Bronchial epithelial cell (primary cell): ENCODE results near the gene TPGS1. TPM values are rescaled to one million over a fixed set of nuclear protein-coding genes. Genes with fewer than 3 reads are reported as not detected.
A peak's percentile ranks its signal among the peaks of the same experiment; 100 is the strongest.

Source experiments
- DNase-seq: peaks from one replicate; pipeline ENCODE4 v3.0.0-alpha.2; 2010; ENCODE audit warnings: low read depth
- FAIRE-seq: peaks from 2 replicates; lab custom pipeline; 2011; peaks lifted over from hg19 to GRCh38; lab: Jason Lieb, UNC
- H3K27me3 ChIP-seq: 2 replicates; pipeline ENCODE4 v1.5.1; 2011; ENCODE audit warnings: low read length; ENCODE audit not compliant: control insufficient read depth, insufficient read depth
- H3K36me3 ChIP-seq: 2 replicates; pipeline ENCODE4 v1.5.1; 2011; ENCODE audit warnings: low read length; ENCODE audit not compliant: control insufficient read depth, insufficient read depth
- H3K4me3 ChIP-seq: 2 replicates; pipeline ENCODE4 v1.5.1; 2011; ENCODE audit warnings: mild to moderate bottlenecking, low read depth, low read length, control low read depth
- total RNA-seq: library from RNA; depleted of rRNA; stranded (reverse); fragments of >200 nt; gene quantifications from 2 replicates; pipeline ENCODE4 v1.2.1, GENCODE V29; 2014
- TF ChIP-seq, protein P1 (sequence below): IDR thresholded peaks from 2 replicates; pipeline ENCODE4 v1.5.1; 2011; ENCODE audit warnings: mild to moderate bottlenecking, moderate library complexity, low read length, control low read depth, inconsistent platforms; ENCODE audit not compliant: insufficient read depth, severe bottlenecking

TPGS1 gene
- total RNA-seq, 1 donor from 2014 or later = 23.2 TPM

DNA sequence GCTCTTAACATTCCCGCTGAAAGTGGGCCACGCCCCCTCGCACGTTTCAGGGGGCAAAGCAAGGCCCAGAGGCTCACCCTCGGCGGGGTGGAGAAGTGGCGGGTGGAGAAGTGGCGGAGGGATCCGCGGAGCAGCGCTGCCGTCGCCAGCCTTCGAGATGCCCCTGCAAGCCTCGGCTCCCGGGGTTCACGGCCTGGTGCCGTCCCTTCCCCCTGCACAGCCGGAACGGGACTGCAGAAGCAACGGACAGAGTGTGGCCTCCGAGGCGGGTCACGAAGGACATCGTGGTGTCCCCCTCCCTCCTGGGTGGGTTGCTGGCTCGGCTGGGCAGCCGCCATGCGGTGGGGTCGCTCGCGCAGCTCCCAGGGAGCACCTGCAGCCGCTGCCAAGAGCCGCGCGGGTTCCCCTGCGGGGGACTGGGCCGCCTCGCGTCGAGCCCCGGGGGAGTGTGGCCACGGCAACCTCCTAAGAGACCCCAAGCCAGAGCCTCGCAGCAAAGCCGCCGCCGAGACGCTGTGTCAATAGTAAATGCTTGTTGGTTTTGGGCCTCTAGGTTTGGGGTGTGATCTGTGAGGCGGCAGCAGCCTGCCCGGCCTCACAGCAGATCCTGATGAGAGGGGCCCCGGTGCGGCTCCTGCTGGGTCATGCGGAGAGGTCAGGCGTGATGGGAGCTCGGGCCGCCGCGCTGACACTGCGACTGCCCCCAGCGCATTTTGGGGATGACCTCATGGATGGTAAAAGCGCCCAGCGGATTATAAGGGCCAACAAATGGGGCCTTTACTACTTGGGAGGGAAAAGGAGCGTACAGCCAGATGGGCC lies 5.5 kb downstream of the TPGS1 start:
- Histone ChIP-seq H3K4me3 (no peak overlapping the region), H3K27me3 (no peaks in the 10 kb centered on the region)
- FAIRE-seq = peak; percentile 13

DNA sequence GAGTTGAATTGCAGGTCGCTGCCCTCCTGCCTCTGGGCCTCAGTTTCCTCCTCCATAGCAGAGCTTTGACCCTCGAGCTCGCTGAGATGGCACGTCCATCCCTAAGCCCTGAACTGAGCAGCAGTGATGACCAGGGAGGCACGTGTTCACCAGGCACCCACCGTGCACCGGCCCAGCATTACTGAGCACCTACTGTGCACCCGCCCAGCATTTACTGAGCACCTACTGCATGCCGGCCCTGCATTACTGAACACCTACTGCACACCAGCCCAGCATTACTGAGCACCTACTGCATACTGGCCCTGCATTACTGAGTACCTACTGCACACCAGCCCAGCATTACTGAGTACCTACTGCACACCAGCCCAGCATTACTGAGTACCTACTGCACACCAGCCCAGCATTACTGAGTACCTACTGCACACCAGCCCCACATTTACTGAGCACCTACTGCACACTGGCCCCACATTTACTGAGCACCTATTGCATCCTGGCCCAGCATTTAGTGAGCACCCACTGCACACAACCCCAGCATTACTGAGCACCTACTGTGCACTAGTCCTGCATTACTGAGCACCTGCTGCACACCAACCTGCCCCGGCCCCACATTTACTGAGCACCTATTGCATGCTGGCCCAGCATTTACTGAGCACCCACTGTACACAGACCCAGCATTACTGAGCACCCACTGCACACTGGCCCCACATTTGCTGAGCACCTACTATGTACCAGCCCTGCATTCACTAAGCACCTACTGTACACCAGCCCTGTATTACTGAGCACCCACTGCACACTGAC lies 6.3 kb downstream of the TPGS1 start:
- TF ChIP-seq, protein P1, sequence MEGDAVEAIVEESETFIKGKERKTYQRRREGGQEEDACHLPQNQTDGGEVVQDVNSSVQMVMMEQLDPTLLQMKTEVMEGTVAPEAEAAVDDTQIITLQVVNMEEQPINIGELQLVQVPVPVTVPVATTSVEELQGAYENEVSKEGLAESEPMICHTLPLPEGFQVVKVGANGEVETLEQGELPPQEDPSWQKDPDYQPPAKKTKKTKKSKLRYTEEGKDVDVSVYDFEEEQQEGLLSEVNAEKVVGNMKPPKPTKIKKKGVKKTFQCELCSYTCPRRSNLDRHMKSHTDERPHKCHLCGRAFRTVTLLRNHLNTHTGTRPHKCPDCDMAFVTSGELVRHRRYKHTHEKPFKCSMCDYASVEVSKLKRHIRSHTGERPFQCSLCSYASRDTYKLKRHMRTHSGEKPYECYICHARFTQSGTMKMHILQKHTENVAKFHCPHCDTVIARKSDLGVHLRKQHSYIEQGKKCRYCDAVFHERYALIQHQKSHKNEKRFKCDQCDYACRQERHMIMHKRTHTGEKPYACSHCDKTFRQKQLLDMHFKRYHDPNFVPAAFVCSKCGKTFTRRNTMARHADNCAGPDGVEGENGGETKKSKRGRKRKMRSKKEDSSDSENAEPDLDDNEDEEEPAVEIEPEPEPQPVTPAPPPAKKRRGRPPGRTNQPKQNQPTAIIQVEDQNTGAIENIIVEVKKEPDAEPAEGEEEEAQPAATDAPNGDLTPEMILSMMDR = no peak
- FAIRE-seq = peak; percentile 43
- H3K36me3 ChIP-seq = peaks cover 2% of the 10 kb centered on the region

More for the DNA sequence above, 5.5 kb downstream of the TPGS1 start:
- H3K36me3 ChIP-seq = peaks cover 2% of the 10 kb centered on the region
- DNase-seq = no peak
- TF ChIP-seq, protein P1 = no peak

DNA sequence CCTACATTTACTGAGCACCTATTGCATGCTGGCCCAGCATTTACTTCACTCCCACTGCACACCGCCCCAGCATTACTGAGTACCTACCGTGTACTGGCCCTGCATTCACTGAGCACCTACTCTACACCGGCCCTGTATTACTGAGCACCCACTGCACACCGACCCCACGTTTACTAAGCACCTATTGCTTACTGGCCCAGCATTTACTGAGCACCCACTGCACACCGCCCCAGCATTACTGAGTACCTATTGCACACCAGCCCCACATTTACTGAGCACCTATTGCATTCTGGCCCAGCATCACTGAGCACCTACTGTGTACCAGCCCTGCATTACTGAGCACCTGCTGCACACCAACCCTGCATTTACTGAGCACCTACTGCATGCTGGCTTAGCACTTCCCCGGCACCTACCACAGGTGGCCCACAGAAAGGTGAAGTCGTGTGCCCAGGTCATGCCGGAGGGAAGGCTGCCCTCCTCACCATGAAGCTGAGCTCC lies 6.9 kb downstream of the TPGS1 start:
- TF ChIP-seq, protein P1 = no peak
- FAIRE-seq (no peak), DNase-seq (no peak)
- no peaks in the 10 kb centered on the region for H3K27me3 ChIP-seq
- no peak overlapping the region for H3K4me3 ChIP-seq
- peaks cover 2% of the 10 kb centered on the region for H3K36me3 ChIP-seq

More for the DNA sequence above, 6.3 kb downstream of the TPGS1 start:
- Histone ChIP-seq H3K4me3 (no peak overlapping the region), H3K27me3 (no peaks in the 10 kb centered on the region)
- no peak for DNase-seq

DNA sequence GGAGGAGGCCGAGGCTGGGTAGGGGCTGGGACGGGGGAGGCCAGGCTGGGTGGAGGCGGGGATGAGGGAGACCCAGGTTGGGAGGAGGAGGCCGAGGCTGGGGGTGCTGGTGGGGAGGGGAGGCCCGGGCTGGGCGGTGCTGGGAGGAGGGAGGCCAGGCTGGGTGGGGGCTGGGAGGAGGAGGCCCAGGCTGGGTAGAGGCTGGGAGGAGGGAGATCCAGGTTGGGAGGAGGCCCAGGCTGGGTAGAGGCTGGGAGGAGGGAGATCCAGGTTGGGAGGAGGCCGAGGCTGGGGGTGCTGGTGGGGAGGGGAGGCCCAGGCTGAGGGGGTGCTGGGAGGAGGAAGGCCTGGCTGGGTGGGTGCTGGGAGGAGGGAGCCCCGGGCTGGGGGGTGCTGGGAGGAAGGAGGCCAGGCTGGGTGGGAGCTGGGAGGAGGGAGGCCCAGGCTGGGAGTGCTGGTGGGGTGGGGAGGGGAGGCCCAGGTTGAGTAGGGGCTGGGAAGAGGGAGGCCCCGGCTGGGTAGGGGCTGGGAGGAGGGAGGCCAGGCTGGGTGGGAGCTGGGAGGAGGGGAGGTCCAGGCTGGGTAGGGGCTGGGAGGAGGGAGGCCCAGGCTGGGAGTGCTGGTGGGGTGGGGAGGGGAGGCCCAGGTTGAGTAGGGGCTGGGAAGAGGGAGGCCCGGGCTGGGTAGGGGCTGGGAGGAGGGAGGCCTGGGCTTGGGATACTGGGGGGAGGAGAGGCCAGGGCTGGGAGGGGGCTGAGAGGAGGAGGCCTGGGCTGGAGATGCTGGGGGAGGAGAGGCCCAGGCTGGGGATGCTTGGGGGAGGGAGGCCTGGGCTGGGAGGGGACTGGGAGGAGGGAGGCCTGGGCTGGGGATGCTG lies 10.7 kb downstream of the TPGS1 start:
- no peak for DNase-seq
- Histone ChIP-seq H3K4me3 (no peak overlapping the region), H3K27me3 (no peaks in the 10 kb centered on the region), H3K36me3 (no peaks in the 10 kb centered on the region)
- no peak for FAIRE-seq
- TF ChIP-seq, protein P1 = no peak

DNA sequence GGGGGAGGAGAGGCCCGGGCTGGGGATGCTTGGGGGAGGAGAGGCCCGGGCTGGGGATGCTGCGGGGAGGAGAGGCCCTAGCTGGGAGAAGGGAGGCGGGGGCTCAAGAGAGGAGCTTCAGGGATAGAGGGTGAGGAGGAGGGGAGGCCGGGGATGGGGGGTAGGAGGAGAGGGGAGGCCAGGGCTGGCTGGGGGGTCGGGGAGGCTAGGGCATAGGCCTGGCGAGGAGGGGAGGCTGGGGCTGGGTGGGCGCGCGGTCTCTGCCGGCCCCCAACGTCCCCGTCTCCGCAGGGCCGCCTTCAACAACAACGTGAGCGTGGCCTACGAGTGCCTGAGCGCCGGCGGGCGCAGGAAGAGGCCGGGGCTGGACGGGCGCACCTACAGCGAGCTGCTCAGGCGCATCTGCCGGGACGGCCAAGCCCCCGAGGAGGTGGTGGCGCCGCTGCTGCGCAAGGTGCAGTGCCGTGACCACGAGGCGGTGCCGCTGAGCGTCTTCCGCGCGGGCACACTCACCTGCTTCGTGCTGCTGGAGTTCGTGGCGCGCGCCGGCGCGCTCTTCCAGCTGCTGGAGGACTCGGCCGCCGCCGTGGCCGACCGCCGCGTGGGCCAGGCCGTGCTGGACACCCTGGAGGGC lies 11.4 kb downstream of the TPGS1 start:
- Histone ChIP-seq H3K27me3 (no peaks in the 10 kb centered on the region), H3K36me3 (no peaks in the 10 kb centered on the region), H3K4me3 (no peak overlapping the region)
- TF ChIP-seq, protein P1 = peak; percentile 21
- no peak for DNase-seq
- FAIRE-seq = no peak
